Left renal cortex interstitium (tissue), 4 donors: Measurements from ENCODE around the gene RNU6-9. TPM values are rescaled to one million over a fixed set of nuclear protein-coding genes. Genes with fewer than 3 reads are reported as not detected.
"Not testable (repeated sequence)": the region's sequence is repeated elsewhere in the genome, so short reads cannot be mapped to it uniquely, and the experiment has no call there.

Experiments
- DNase-seq, 4 donors: peaks; one replicate each; pipeline ENCODE4 v3.0.0-alpha.2; 2013; ENCODE audit warnings: low read depth in 4 of 4, low spot score in 2 of 4, missing footprints in 1 of 4
- polyA plus RNA-seq, 4 donors: library from polyadenylated mRNA; unstranded; fragments of 120-200 nt; gene quantifications; one replicate each; pipeline ENCODE4 v1.2.1, GENCODE V29; 2013; ENCODE audit not compliant: insufficient read length in 4 of 4

The RNU6-9 gene
- polyA plus RNA-seq, 4 donors: not detected

GRCh38 chr19:876780-877314, 16.4 kb upstream of the RNU6-9 start:
- DNase-seq: no peak

- not testable (repeated sequence) for DNase-seq
Observed at GRCh38 chr19:877992-878660, 15.2 kb upstream of the RNU6-9 start.

GRCh38 chr19:878751-879561, 14.3 kb upstream of the RNU6-9 start:
- not testable (repeated sequence) for DNase-seq

GRCh38 chr19:879711-880438, 13.4 kb upstream of the RNU6-9 start:
- no peak for DNase-seq

GRCh38 chr19:881385-882071, 11.8 kb upstream of the RNU6-9 start:
- no peak for DNase-seq

GRCh38 chr19:882871-883497, 10.3 kb upstream of the RNU6-9 start:
- DNase-seq: no peak

- no peak for DNase-seq
Observed at GRCh38 chr19:883661-884211, 9.5 kb upstream of the RNU6-9 start.

GRCh38 chr19:884420-885211, 8.7 kb upstream of the RNU6-9 start:
- DNase-seq: no peak

GRCh38 chr19:885536-886224, 7.6 kb upstream of the RNU6-9 start:
- no peak for DNase-seq

GRCh38 chr19:887072-887471, 6.2 kb upstream of the RNU6-9 start:
- no peak for DNase-seq

GRCh38 chr19:887599-887998, 5.7 kb upstream of the RNU6-9 start:
- DNase-seq: no peak

- no peak for DNase-seq
Observed at GRCh38 chr19:888581-889385, 4.5 kb upstream of the RNU6-9 start.

GRCh38 chr19:889662-890295, 3.5 kb upstream of the RNU6-9 start:
- DNase-seq: no peak

- DNase-seq: no peak
Observed at GRCh38 chr19:890831-891230, 2.5 kb upstream of the RNU6-9 start.

GRCh38 chr19:891421-892200, 1.7 kb upstream of the RNU6-9 start:
- not testable (repeated sequence) for DNase-seq

- DNase-seq: no peak
Observed at GRCh38 chr19:892243-892893, 916 bp upstream of the RNU6-9 start.
